ENCODE results near the gene TTK. TPM values are rescaled to one million over a fixed set of nuclear protein-coding genes. Genes with fewer than 3 reads are reported as not detected.

Gene TTK
- 1 to 10 TPM in 1 of 4 donors, under 1 TPM in 1, not detected in 2; 0.83 to 1.6 TPM for total RNA-seq

- no peaks in the 10 kb centered on the region for H3K9me3 ChIP-seq
- H3K27ac ChIP-seq (replicated peaks in 1 of 4): peak within 1 kb of the TSS; percentile 84 to 90 (median 88)
- WGBS: 1% methylated on average over 28 of the region's 56 CpGs
- intact Hi-C loops (cut with DNase I): loop anchor here (2.0 to 5.0 kb wide), 2 partner anchors 58 to 103 kb away; partner anchors contain the start of genes BCKDHB and ELOVL4
- no peaks in the 10 kb centered on the region for H3K27me3 ChIP-seq
- peak within 1 kb of the TSS; percentile 69 to 80 (median 72) for H3K4me3 ChIP-seq
- no peaks in the 10 kb centered on the region for H3K36me3 ChIP-seq
- peaks cover 10 to 16% (median 14%) of the 10 kb centered on the region in 4 donors for H3K4me1 ChIP-seq
- TF ChIP-seq POLR2A (IDR thresholded peaks at IDR 0.05; ENCODE audit: low read depth): no peak
- no peak for TF ChIP-seq EP300 (IDR thresholded peaks at IDR 0.05)
- peak; percentile 79 to 81 for TF ChIP-seq POLR2AphosphoS5 (IDR thresholded peaks at IDR 0.05)
- TF ChIP-seq CTCF (IDR thresholded peaks at IDR 0.05): no peak
- DNase-seq (ENCODE audit: extremely low spot score): peak; percentile 98
Measured at GRCh38 chr6:80004173-80005072, at the start of gene TTK. Gene TTK (plus strand): TSS chr6:80004649. CDS start chr6:80005844, 1,195 bp downstream.

DNA sequence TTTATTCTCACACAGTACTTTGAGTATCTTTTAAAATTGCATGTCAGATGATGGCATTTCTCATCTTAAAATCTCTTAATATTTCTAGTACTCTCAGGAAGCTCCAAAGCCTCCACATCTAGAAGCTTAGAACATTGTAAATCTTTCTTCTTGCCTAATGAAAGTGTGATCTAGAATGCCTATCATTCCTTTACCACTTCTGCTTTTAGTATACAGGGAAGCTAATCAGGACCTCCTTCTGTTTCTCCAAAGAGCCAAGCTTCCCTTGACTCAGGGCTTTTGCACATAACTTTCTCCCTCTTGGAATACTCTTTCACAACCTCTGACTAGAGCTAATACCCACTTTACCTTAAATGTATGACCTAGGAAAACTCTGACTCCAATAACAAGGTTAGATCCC, 49.6 kb upstream of the TTK start:
- intact Hi-C loops (cut with DNase I): no loop called here
- no peaks in the 10 kb centered on the region for H3K36me3 ChIP-seq
- no peak for DNase-seq (ENCODE audit: extremely low spot score)

GRCh38 chr6:79964607-79965081, 39.8 kb upstream of the TTK start:
- H3K4me1 ChIP-seq: no peaks in the 10 kb centered on the region
- no peak for TF ChIP-seq EP300 (IDR thresholded peaks at IDR 0.05)
- TF ChIP-seq CTCF (IDR thresholded peaks at IDR 0.05): no peak
- TF ChIP-seq POLR2A (IDR thresholded peaks at IDR 0.05; ENCODE audit: low read depth): no peak
- no peak for TF ChIP-seq POLR2AphosphoS5 (IDR thresholded peaks at IDR 0.05)
- no peak for DNase-seq (ENCODE audit: extremely low spot score)
- intact Hi-C loops (cut with DNase I): no loop called here
- peaks cover 0 to 7% (median 0%) of the 10 kb centered on the region in 4 donors for H3K9me3 ChIP-seq
- no peak overlapping the region for H3K27ac ChIP-seq (replicated peaks in 1 of 4)
- H3K4me3 ChIP-seq: no peak overlapping the region
- no peaks in the 10 kb centered on the region for H3K27me3 ChIP-seq
- WGBS: 91% methylated on average over 3 of the region's 3 CpGs
- no peaks in the 10 kb centered on the region for H3K36me3 ChIP-seq

More for the DNA sequence above, 49.6 kb upstream of the TTK start:
- H3K4me3 ChIP-seq: no peak overlapping the region
- H3K9me3 ChIP-seq: no peaks in the 10 kb centered on the region
- H3K27ac ChIP-seq (replicated peaks in 1 of 4): no peak overlapping the region
- H3K4me1 ChIP-seq: no peaks in the 10 kb centered on the region
- H3K27me3 ChIP-seq: peaks cover 0 to 4% (median 0%) of the 10 kb centered on the region in 4 donors
- TF ChIP-seq CTCF (IDR thresholded peaks at IDR 0.05) (no peak), EP300 (IDR thresholded peaks at IDR 0.05) (no peak), POLR2AphosphoS5 (IDR thresholded peaks at IDR 0.05) (no peak), POLR2A (IDR thresholded peaks at IDR 0.05; ENCODE audit: low read depth) (no peak)

DNA sequence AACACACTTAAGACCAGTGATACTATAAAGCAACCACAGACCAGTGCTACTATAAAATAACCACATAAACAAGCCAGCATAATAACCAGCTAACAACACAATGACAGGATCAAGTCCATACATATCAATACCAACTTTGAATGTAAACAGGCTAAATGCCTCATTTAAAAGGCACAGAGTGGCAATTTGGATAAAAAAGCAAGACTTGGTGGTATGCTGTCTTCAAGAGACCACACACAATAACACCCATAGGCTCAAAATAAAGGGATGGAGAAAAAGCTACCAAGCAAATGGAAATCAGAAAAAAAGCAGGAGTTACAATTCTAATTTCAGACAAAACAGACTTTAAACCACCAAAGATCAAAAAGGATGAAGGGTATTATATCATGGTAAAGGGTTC, 37.3 kb upstream of the TTK start:
- peaks cover 0 to 13% (median 4%) of the 10 kb centered on the region in 4 donors for H3K9me3 ChIP-seq
- H3K27ac ChIP-seq (replicated peaks in 1 of 4): no peak overlapping the region
- H3K4me1 ChIP-seq: no peaks in the 10 kb centered on the region
- intact Hi-C loops (cut with DNase I): no loop called here
- no peak for DNase-seq (ENCODE audit: extremely low spot score)
- no peak overlapping the region for H3K4me3 ChIP-seq
- no peaks in the 10 kb centered on the region for H3K27me3 ChIP-seq
- TF ChIP-seq CTCF (IDR thresholded peaks at IDR 0.05) (no peak), POLR2A (IDR thresholded peaks at IDR 0.05; ENCODE audit: low read depth) (no peak), POLR2AphosphoS5 (IDR thresholded peaks at IDR 0.05) (no peak), EP300 (IDR thresholded peaks at IDR 0.05) (no peak)
- H3K36me3 ChIP-seq: no peaks in the 10 kb centered on the region
